Activated CD8-positive, alpha-beta memory T cell treated with anti-CD3 and anti-CD28 coated beads for 36 hours (primary cell): ENCODE results near the gene HAUS3. TPM values are rescaled to one million over a fixed set of nuclear protein-coding genes. Genes with fewer than 3 reads are reported as not detected.

Source experiments
- CTCF ChIA-PET: fragments of 350-600 bp; sonication (Branson Sonifier 250); formaldehyde crosslinking; loops from one replicate; lab custom pipeline; 2021; ENCODE audit warnings: antibody characterized with exemption; lab: Charles Lee
- POLR2A ChIA-PET: fragments of 350-600 bp; sonication (Branson Sonifier 250); formaldehyde crosslinking; loops from one replicate; lab custom pipeline; 2021; ENCODE audit warnings: antibody characterized with exemption; lab: Charles Lee
- total RNA-seq, 2 experiments: library from RNA; stranded (reverse); gene quantifications; one replicate each; pipeline ENCODE4 v1.2.3, GENCODE V29; 2021

Gene HAUS3
- total RNA-seq, 2 experiments from 2014 or later: 22.6 to 25.9 TPM

DNA sequence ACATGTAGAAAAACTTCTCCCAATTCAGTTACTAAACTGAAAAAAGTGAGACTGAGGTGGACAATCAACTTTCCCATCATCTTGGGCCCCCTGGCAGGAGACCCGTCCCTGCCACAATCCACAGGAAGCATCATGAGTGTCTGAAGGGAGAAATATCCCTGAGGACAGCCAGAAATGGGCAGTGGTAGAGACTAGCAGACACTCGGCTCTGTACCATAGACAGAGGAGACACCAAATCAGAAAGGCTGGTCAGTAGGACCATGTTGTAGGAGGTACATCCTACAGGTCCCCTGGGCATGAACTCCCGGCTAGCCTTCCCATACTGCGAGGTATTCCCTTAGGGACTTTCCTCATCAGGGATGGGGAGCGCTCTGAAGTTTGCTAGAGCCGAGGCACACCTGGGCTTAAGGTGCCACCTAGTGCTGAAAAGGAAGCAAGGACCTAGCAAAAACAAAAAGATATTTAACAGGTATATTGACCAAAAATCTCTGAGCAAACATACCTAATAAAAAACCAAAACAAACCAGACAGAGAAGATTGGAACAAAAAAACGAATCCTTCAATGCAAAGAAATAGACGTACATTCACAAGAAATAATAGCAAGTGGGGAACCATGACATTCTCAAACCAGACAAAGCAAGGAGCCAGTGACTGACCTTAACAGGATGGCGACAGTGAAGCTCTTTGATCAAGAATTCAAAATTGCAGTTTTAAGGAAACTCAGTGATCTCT lies 55.6 kb downstream of the HAUS3 start:
- ChIA-PET POLR2A (no interaction called here), CTCF (no interaction called here)

DNA sequence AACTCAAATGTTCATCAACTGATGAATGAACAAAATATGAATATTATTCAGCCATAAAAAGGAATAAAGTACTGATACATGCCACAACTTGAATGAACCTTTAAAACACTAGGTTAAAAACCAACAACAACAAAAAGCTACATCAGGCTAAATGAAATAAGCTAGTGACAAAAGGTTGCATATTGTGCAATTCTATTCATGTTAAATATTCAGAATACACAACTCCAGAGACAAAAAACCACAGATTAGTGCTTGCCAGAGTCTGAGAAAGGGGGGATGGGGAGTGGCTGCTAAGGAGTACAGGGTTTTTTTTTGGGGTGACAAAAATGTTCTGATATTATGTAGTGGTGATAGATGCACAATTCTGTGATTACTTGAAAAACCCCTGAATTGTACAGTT lies 58.5 kb downstream of the HAUS3 start:
- ChIA-PET CTCF (interaction anchor here (0.7 kb wide), 1 partner anchor 279 kb away, joined by 4 read pairs; no protein-coding TSS in a partner anchor), POLR2A (no interaction called here)

DNA sequence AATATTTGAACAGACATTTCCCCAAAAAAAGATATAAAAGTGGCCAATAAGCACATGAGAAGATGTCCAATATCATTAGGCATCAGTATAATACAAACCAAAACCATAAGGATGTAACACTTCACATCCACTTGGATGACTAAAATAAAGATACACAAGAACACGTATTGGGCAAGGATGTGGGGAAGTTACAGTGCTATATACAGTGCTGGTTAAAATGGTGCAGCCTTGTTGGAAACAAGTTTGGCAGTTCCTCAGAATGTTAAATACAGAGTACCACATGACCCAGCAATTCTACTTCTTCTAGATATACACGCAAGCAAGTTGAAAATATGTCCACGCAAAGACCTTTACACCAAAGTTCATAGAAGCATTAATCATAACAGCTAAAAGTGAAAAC lies 58.9 kb downstream of the HAUS3 start:
- ChIA-PET POLR2A (no interaction called here), CTCF (no interaction called here)

DNA sequence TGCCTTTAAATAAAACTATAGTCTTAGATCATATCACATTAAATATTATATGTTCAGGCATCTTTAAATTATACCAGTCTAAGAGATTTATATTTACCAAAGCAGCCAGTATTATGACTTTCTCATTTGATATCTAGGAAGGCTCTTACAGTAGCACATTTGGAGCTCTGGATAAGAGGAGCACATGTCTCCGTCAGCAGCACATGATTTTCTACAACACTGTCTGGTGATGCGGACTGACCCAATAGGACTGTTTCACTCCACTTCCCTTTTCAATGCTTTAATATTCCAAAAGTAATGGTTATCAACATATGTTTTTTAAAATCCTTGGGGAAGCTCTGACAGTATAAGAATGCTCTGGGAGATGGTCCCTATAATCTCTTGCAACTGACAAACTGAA lies 61.5 kb downstream of the HAUS3 start:
- POLR2A ChIA-PET: interaction anchor here (0.7 kb wide), 1 partner anchor 124 kb away, joined by 4 read pairs; no protein-coding TSS in a partner anchor
- CTCF ChIA-PET: no interaction called here

DNA sequence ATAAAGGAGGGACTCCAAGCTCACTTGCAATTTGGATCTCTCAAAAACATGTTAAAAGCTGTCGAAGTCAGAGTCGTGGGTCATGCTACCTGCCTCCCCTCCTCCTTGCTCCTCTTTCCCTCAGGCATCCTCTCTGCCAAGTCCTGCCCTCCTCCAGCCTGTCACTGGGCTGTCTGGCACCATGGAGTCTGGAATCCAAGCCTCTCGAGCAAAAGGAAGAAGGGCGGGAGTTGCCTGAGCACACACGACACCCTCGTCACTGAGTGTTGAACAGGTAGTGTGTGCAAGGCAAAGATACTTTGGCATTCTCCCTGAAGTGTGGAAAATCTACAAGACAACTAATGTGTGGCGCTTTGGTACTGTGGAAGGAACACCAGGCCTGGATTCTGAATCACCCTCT lies 62.2 kb downstream of the HAUS3 start:
- CTCF ChIA-PET: no interaction called here
- POLR2A ChIA-PET: no interaction called here

DNA sequence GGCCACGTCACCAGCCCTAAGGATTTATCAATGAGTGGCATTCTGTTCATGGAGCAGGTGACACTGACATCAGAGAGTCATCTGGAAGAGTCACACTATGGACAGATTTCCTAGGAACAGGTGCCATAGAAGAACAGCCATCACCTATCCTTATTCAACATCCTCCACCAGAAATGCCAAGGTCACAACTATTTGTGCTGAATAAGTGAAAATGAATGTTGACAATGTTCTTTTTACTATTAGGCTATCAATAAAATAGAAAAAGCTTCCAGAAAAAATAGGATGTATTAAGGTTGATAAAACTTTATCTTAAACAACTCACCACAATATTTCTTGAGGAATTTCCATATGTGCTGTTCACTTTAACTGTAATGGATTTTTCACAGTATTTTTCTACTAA lies 62.9 kb downstream of the HAUS3 start:
- ChIA-PET POLR2A (no interaction called here), CTCF (no interaction called here)

Other genes starting within 250 kb of the HAUS3 start
- gene NELFA, start 233.1 kb downstream of the HAUS3 start, total RNA-seq: 10 to 100 TPM; 43.4 to 50.5 TPM
- gene NAT8L, start 182.8 kb downstream of the HAUS3 start, total RNA-seq: under 1 TPM; 0.59 to 0.65 TPM
- gene POLN, start within 50 bp of the HAUS3 start, total RNA-seq: 1 to 10 TPM; 1.2 to 2.2 TPM
- 1 to 10 TPM; 3.7 to 5.0 TPM for gene MXD4, start 20.0 kb upstream of the HAUS3 start, total RNA-seq
- 10 to 100 TPM in 1 of 2 experiments, 1 to 10 TPM in 1; 9.6 to 10.3 TPM for gene ZFYVE28, start 176.5 kb upstream of the HAUS3 start, total RNA-seq
- not detected for gene CFAP99, start 176.8 kb upstream of the HAUS3 start, total RNA-seq
- 10 to 100 TPM; 91.9 to 92.1 TPM for gene RNF4, start 227.0 kb upstream of the HAUS3 start, total RNA-seq